B cell (primary cell): ENCODE results near the gene RBKS. TPM values are rescaled to one million over a fixed set of nuclear protein-coding genes. Genes with fewer than 3 reads are reported as not detected.

Experiments used
- ATAC-seq: fragments of 200-7000 bp; cut with Tn5 transposase; one replicate; pipeline ENCODE4 v1.10.0; 2021; ENCODE audit warnings: low read depth, mild to moderate bottlenecking, moderate number of reproducible peaks, moderate library complexity
- CTCF ChIA-PET: fragments of 350-600 bp; sonication (Branson Sonifier 250); formaldehyde crosslinking; loops from one replicate; lab custom pipeline; 2021; ENCODE audit warnings: antibody characterized with exemption, inconsistent platforms; lab: Charles Lee
- POLR2A ChIA-PET: fragments of 350-600 bp; sonication (Branson Sonifier 250); formaldehyde crosslinking; loops from one replicate; lab custom pipeline; 2021; ENCODE audit warnings: antibody characterized with exemption; lab: Charles Lee
- DNase-seq: peaks from one replicate; pipeline ENCODE4 v3.0.0; 2013
- H2AFZ ChIP-seq: 2 replicates; pipeline ENCODE4 v1.6.1; 2012; ENCODE audit warnings: mild to moderate bottlenecking, low read depth, low read length; ENCODE audit not compliant: insufficient read depth, poor library complexity, severe bottlenecking
- H3K27ac ChIP-seq, 2 donors: 1 replicate in 1 of 2; 2 replicates in 1 of 2; pipeline ENCODE4 v1.5.1; 2012 to 2013; ENCODE audit warnings: low read length in 2 of 2, mild to moderate bottlenecking in 2 of 2, moderate library complexity in 1 of 2
- H3K27me3 ChIP-seq, 4 experiments: fragments of 200-600 bp in 1 of 4; sonication (generic) in 1 of 4; replicated peaks in 1 of 4; 1 replicate in 2 of 4; 2 replicates in 2 of 4; pipeline versions ENCODE4 v1.6.1 to v1.7.0; 2013 to 2016; ENCODE audit warnings: low read length in 3 of 4, mild to moderate bottlenecking in 2 of 4, mixed read lengths in 1 of 4, moderate library complexity in 1 of 4; ENCODE audit not compliant: insufficient read depth in 4 of 4, control insufficient read depth in 3 of 4; ENCODE audit errors: control extremely low read depth in 1 of 4
- H3K36me3 ChIP-seq, 2 experiments: replicated peaks in 1 of 2; 1 replicate in 1 of 2; 2 replicates in 1 of 2; pipeline versions ENCODE4 v1.6.1 to v1.7.1; 2013; ENCODE audit warnings: low read length in 1 of 2; ENCODE audit not compliant: insufficient read depth in 2 of 2, control insufficient read depth in 1 of 2; ENCODE audit errors: control extremely low read depth in 1 of 2, extremely low read depth in 1 of 2
- H3K4me1 ChIP-seq, 2 donors: fragments of 200-600 bp in 1 of 2; sonication (generic) in 1 of 2; 1 replicate in 1 of 2; 2 replicates in 1 of 2; pipeline versions ENCODE4 v1.5.1 to v1.6.1; 2013 to 2017; ENCODE audit warnings: low read length in 2 of 2; ENCODE audit not compliant: control insufficient read depth in 2 of 2, insufficient read depth in 2 of 2
- H3K4me2 ChIP-seq: replicated peaks from 2 replicates; pipeline ENCODE3; 2012; ENCODE audit warnings: mild to moderate bottlenecking, low read depth, low read length; ENCODE audit not compliant: poor library complexity, severe bottlenecking
- H3K4me3 ChIP-seq, 5 experiments: fragments of 200-600 bp in 1 of 5; sonication (generic) in 1 of 5; 1 replicate in 3 of 5; 2 replicates in 2 of 5; pipeline versions ENCODE4 v1.5.1 to v1.7.0; 2011 to 2016; ENCODE audit warnings: low read length in 4 of 5, mild to moderate bottlenecking in 4 of 5, low read depth in 2 of 5, control low read depth in 1 of 5, moderate library complexity in 1 of 5; ENCODE audit not compliant: insufficient read depth in 1 of 5; ENCODE audit errors: control extremely low read depth in 1 of 5, extremely low read depth in 1 of 5
- H3K79me2 ChIP-seq: fragments of 200-600 bp; sonication (generic); one replicate; pipeline ENCODE4 v1.6.0; 2016; ENCODE audit warnings: low read length; ENCODE audit not compliant: control insufficient read depth, insufficient read depth
- H3K9ac ChIP-seq: fragments of 200-600 bp; sonication (generic); 2 replicates; pipeline ENCODE4 v1.6.1; 2017; ENCODE audit warnings: mild to moderate bottlenecking, low read length, moderate library complexity
- H3K9me3 ChIP-seq, 3 donors: one replicate each; pipeline versions ENCODE4 v1.6.1 to v1.7.1; 2013; ENCODE audit warnings: low read length in 2 of 3; ENCODE audit not compliant: control insufficient read depth in 2 of 3, insufficient read depth in 1 of 3; ENCODE audit errors: control extremely low read depth in 1 of 3
- H4K20me1 ChIP-seq: 2 replicates; pipeline ENCODE4 v1.6.0; 2012; ENCODE audit warnings: mild to moderate bottlenecking, low read length; ENCODE audit not compliant: insufficient read depth, control insufficient read depth, poor library complexity, severe bottlenecking
- H3K27ac Mint-ChIP-seq: one replicate; pipeline ENCODE4 v1.8.0; 2021; ENCODE audit warnings: mixed read lengths
- H3K27me3 Mint-ChIP-seq: one replicate; pipeline ENCODE4 v1.8.0; 2021; ENCODE audit warnings: mixed read lengths
- H3K4me1 Mint-ChIP-seq: one replicate; pipeline ENCODE4 v1.8.0; 2021; ENCODE audit warnings: mixed read lengths
- H3K4me3 Mint-ChIP-seq: one replicate; pipeline ENCODE4 v1.8.0; 2021; ENCODE audit warnings: mixed read lengths
- H3K9me3 Mint-ChIP-seq: one replicate; pipeline ENCODE4 v1.8.0; 2022; ENCODE audit warnings: mixed read lengths; ENCODE audit not compliant: insufficient read depth
- CTCF ChIP-seq: fragments of 200-600 bp; IDR thresholded peaks from one replicate; pipeline ENCODE4 v1.8.0; 2022; ENCODE audit warnings: antibody characterized with exemption, mild to moderate bottlenecking
- EZH2 ChIP-seq: IDR thresholded peaks from 2 replicates; pipeline ENCODE4 v1.6.1; 2012; ENCODE audit warnings: borderline replicate concordance, low read depth, mild to moderate bottlenecking, moderate library complexity, low read length; ENCODE audit not compliant: insufficient read depth, poor library complexity, severe bottlenecking
- WGBS: methylation state at CpG from one replicate; pipeline ENCODE4 v1.1.5; 2013; ENCODE audit warnings: missing lambda C conversion rate; ENCODE audit not compliant: insufficient coverage; 5-methylcytosine and 5-hydroxymethylcytosine counted together
- intact Hi-C: fragments of 100-400 bp; cut with micrococcal nuclease; formaldehyde crosslinking; loops from one replicate; pipeline ENCODE4 v1.10.0; 2022
- polyA plus RNA-seq: library from polyadenylated mRNA; depleted of rRNA; stranded (reverse); fragments of >200 nt; gene quantifications from 2 replicates; pipeline ENCODE4 v1.2.3, GENCODE V29; 2012
- total RNA-seq, 2 donors: library from RNA; stranded (reverse); fragments of 120-200 nt in 1 of 2; gene quantifications; 1 replicate in 1 of 2; 2 replicates in 1 of 2; pipeline versions ENCODE4 v1.2.3 to v1.2.4, GENCODE V29; 2013 to 2022

The RBKS gene
- total and polyA plus RNA-seq, 2 donors (not counting 1 experiment from before 2014, with no cell fraction given), result 6.4 to 9.2 TPM

DNA sequence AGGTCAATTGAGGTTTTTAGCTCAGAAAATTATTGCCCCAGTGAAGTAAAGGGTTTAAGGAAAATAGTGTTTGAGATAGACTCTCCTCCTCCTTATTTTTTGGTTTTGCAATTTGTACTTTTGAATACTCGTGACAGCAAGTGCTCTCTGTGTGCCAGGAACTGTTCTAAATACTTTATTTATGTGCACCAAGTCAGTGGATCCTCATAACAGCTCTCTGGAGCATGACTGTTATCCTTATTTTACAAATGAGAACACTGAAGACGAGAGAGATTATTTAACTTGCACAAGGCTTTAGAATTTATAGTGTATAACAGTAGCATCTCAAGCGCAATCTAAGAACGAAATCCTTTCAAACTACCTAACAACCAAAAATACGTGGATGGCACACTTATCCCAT lies 25.0 kb upstream of the RBKS start:
- intact Hi-C loops, result loop anchor here (2.0 kb wide), 1 partner anchor 24 kb away; the partner anchor contains the start of genes BABAM2 and RBKS
- no peak for DNase-seq

GRCh38 chr2:27914805-27915175 lies 24.6 kb upstream of the RBKS start:
- no peaks in the 10 kb centered on the region for H3K9me3 Mint-ChIP-seq
- no peak for ATAC-seq
- no peak overlapping the region for H3K4me3 Mint-ChIP-seq

More for the DNA sequence above, 25.0 kb upstream of the RBKS start:
- Histone ChIP-seq H3K27ac (no peak overlapping the region), H2AFZ (no peak overlapping the region), H3K4me1 (peaks cover 7 to 11% of the 10 kb centered on the region in 2 donors), H3K4me2 (no peak overlapping the region), H3K79me2 (peaks cover 6% of the 10 kb centered on the region), H3K27me3 (no peaks in the 10 kb centered on the region), H3K36me3 (peaks cover 0 to 3% of the 10 kb centered on the region in 2 experiments), H3K9ac (no peak overlapping the region), H4K20me1 (no peaks in the 10 kb centered on the region), H3K9me3 (no peaks in the 10 kb centered on the region), H3K4me3 (no peak overlapping the region)
- H3K9me3 Mint-ChIP-seq, result no peaks in the 10 kb centered on the region
- H3K27me3 Mint-ChIP-seq, result no peaks in the 10 kb centered on the region
- no peak for ATAC-seq
- H3K4me1 Mint-ChIP-seq, result peaks cover 25% of the 10 kb centered on the region
- TF ChIP-seq EZH2 (no peak), CTCF (no peak)
- ChIA-PET POLR2A (no interaction called here), CTCF (no interaction called here)
- WGBS, result no CpG with 5 or more reads among the region's 5 CpGs
- H3K4me3 Mint-ChIP-seq, result no peak overlapping the region
- no peak overlapping the region for H3K27ac Mint-ChIP-seq

More at GRCh38 chr2:27914805-27915175, 24.6 kb upstream of the RBKS start:
- H3K9me3 ChIP-seq, result no peaks in the 10 kb centered on the region
- peaks cover 4 to 8% of the 10 kb centered on the region in 2 donors for H3K4me1 ChIP-seq
- POLR2A ChIA-PET, result no interaction called here
- no peak for TF ChIP-seq CTCF
- no peaks in the 10 kb centered on the region for H3K27me3 Mint-ChIP-seq
- peaks cover 0 to 3% of the 10 kb centered on the region in 2 experiments for H3K36me3 ChIP-seq
- no peak overlapping the region for H3K27ac Mint-ChIP-seq
- H3K27ac ChIP-seq, result no peak overlapping the region
- no peak overlapping the region for H3K4me3 ChIP-seq
- peaks cover 2% of the 10 kb centered on the region for H3K79me2 ChIP-seq
- no peaks in the 10 kb centered on the region for H3K27me3 ChIP-seq
- H2AFZ ChIP-seq, result no peak overlapping the region
- H3K4me2 ChIP-seq, result no peak overlapping the region
- DNase-seq, result no peak
- intact Hi-C loops, result loop anchor here (2.0 kb wide), 1 partner anchor 24 kb away; the partner anchor contains the start of genes BABAM2 and RBKS
- no peak overlapping the region for H3K9ac ChIP-seq
- CTCF ChIA-PET, result no interaction called here
- H4K20me1 ChIP-seq, result no peaks in the 10 kb centered on the region
- peaks cover 21% of the 10 kb centered on the region for H3K4me1 Mint-ChIP-seq
